H1 (cell line): ENCODE measurements around the gene TUT7.

Source experiments
- CBX8 ChIP-seq: fragments of 300-800, 300-1000 bp; sonication (generic); IDR thresholded peaks from 2 replicates; pipeline ENCODE4 v1.7.1; 2016; ENCODE audit warnings: low read depth, low read length, borderline replicate concordance
- CTCF ChIP-seq, 3 experiments: IDR thresholded peaks; 1 replicate in 2 of 3; 2 replicates in 1 of 3; pipeline versions ENCODE4 v1.5.1 to v1.6.1; 2011; ENCODE audit warnings: low read length in 3 of 3, mild to moderate bottlenecking in 3 of 3, inconsistent platforms in 2 of 3, low read depth in 1 of 3, moderate library complexity in 1 of 3; ENCODE audit not compliant: insufficient read depth in 1 of 3; ENCODE audit errors: control extremely low read depth in 1 of 3
- JUND ChIP-seq: IDR thresholded peaks from 2 replicates; pipeline ENCODE4 v1.6.1; 2011; ENCODE audit warnings: mild to moderate bottlenecking, improper control_type of control experiment, low read length
- KDM1A ChIP-seq: fragments of 200-600, 300-600 bp; sonication (generic); IDR thresholded peaks from 2 replicates; pipeline ENCODE4 v1.7.1; 2016; ENCODE audit warnings: mild to moderate bottlenecking, low read length, borderline replicate concordance
- KDM5A ChIP-seq: fragments of 200-600 bp; IDR thresholded peaks from 2 replicates; pipeline ENCODE4 v1.7.1; 2012; ENCODE audit warnings: mild to moderate bottlenecking, low read length, inconsistent platforms, mixed read lengths
- POLR2A ChIP-seq, 2 experiments: IDR thresholded peaks; 1 replicate in 1 of 2; 2 replicates in 1 of 2; pipeline ENCODE4 v1.6.1; 2011; ENCODE audit warnings: low read depth in 2 of 2, low read length in 2 of 2, mild to moderate bottlenecking in 2 of 2; ENCODE audit errors: control extremely low read depth in 1 of 2
- RFX5 ChIP-seq: IDR thresholded peaks from 2 replicates; pipeline ENCODE4 v1.6.1; 2011; ENCODE audit warnings: low read depth, low read length, improper control_type of control experiment, borderline replicate concordance
- ZNF274 ChIP-seq: IDR thresholded peaks from 2 replicates; pipeline ENCODE4 v1.7.0; 2012; ENCODE audit warnings: low read length, borderline replicate concordance; ENCODE audit errors: extremely low read depth

GRCh38 chr9:86285261-86285660, 68.9 kb downstream of the TUT7 start:
- no peak for TF ChIP-seq KDM5A
- TF ChIP-seq JUND, result no peak
- no peak for TF ChIP-seq RFX5
- TF ChIP-seq KDM1A, result no peak
- TF ChIP-seq POLR2A (IDR thresholded peaks at IDR 0.05; ENCODE audit: control extremely low read depth in 1 of 2, low read depth in 2 of 2, low read length in 2 of 2), result no peak
- no peak for TF ChIP-seq CTCF (IDR thresholded peaks at IDR 0.05; ENCODE audit: control extremely low read depth in 1 of 3, insufficient read depth in 1 of 3, low read depth in 1 of 3, low read length in 3 of 3)
- no peak for TF ChIP-seq CBX8
- TF ChIP-seq ZNF274, result no peak
